HEK293T (cell line): Measurements from ENCODE around the gene COL5A1.

Experiments
- CTCF ChIA-PET: fragments of 350-600 bp; formaldehyde crosslinking; extraction: SDS; loops from one replicate; lab custom pipeline; 2021; ENCODE audit warnings: antibody characterized with exemption, inconsistent platforms; lab: Yijun Ruan, JAX
- POLR2A ChIA-PET: fragments of 350-600 bp; formaldehyde crosslinking; extraction: SDS; loops from one replicate; lab custom pipeline; 2020; ENCODE audit warnings: antibody characterized with exemption, inconsistent platforms; lab: Yijun Ruan, JAX
- DNase-seq: peaks from one replicate; pipeline ENCODE4 v3.0.0; 2012; ENCODE audit warnings: mixed read lengths; ENCODE audit errors: extremely low spot score
- ARNT ChIP-seq: fragments of 450-650 bp; IDR thresholded peaks from 2 replicates; pipeline ENCODE4 v1.6.1; 2017; ENCODE audit warnings: mild to moderate bottlenecking
- BHLHE40 ChIP-seq: fragments of 450-650 bp; IDR thresholded peaks from 2 replicates; pipeline ENCODE4 v1.6.1; 2016; ENCODE audit warnings: mild to moderate bottlenecking, moderate library complexity, borderline replicate concordance
- CTBP1 ChIP-seq: fragments of 450-650 bp; IDR thresholded peaks from 2 replicates; pipeline ENCODE4 v1.6.1; 2016; ENCODE audit warnings: borderline replicate concordance
- ELF4 ChIP-seq: fragments of 450-650 bp; IDR thresholded peaks from 2 replicates; pipeline ENCODE4 v1.6.1; 2017; ENCODE audit warnings: antibody characterized with exemption
- FOXA1 ChIP-seq: fragments of 450-650 bp; IDR thresholded peaks from 2 replicates; pipeline ENCODE4 v1.6.1; 2016; ENCODE audit warnings: mild to moderate bottlenecking
- FOXK2 ChIP-seq: fragments of 450-650 bp; IDR thresholded peaks from 2 replicates; pipeline ENCODE4 v1.6.1; 2016; ENCODE audit warnings: mild to moderate bottlenecking
- FOXM1 ChIP-seq: fragments of 450-650 bp; IDR thresholded peaks from 2 replicates; pipeline ENCODE4 v1.6.1; 2017; ENCODE audit warnings: mild to moderate bottlenecking, borderline replicate concordance
- HDGF ChIP-seq: fragments of 450-650 bp; IDR thresholded peaks from 2 replicates; pipeline ENCODE4 v1.6.1; 2017; ENCODE audit warnings: antibody characterized with exemption, borderline replicate concordance
- L3MBTL2 ChIP-seq: fragments of 450-650 bp; conservative IDR thresholded peaks from 2 replicates; pipeline ENCODE4 v1.6.1; 2016; ENCODE audit warnings: mild to moderate bottlenecking
- LEF1 ChIP-seq: fragments of 450-650 bp; IDR thresholded peaks from 2 replicates; pipeline ENCODE4 v1.6.1; 2017; ENCODE audit warnings: mild to moderate bottlenecking, borderline replicate concordance
- NFRKB ChIP-seq: fragments of 450-650 bp; IDR thresholded peaks from 2 replicates; pipeline ENCODE4 v1.6.1; 2016; ENCODE audit warnings: mild to moderate bottlenecking, moderate library complexity
- PKNOX1 ChIP-seq: fragments of 450-650 bp; IDR thresholded peaks from 2 replicates; pipeline ENCODE4 v1.6.1; 2016
- SP1 ChIP-seq: fragments of 450-650 bp; IDR thresholded peaks from 2 replicates; pipeline ENCODE4 v1.6.1; 2017
- SUZ12 ChIP-seq: fragments of 450-650 bp; IDR thresholded peaks from 2 replicates; pipeline ENCODE4 v1.6.1; 2016; ENCODE audit warnings: mild to moderate bottlenecking
- TARDBP ChIP-seq: fragments of 450-650 bp; IDR thresholded peaks from 2 replicates; pipeline ENCODE4 v1.6.1; 2016
- ZNF384 ChIP-seq: fragments of 450-650 bp; IDR thresholded peaks from 2 replicates; pipeline ENCODE4 v1.6.1; 2016

The COL5A1 gene

GRCh38 chr9:134870301-134870694 is 228.7 kb downstream of the COL5A1 start:
- ChIA-PET POLR2A (no interaction called here), CTCF (no interaction called here)
- TF ChIP-seq ELF4 (no peak), LEF1 (no peak), FOXA1 (no peak), TARDBP (no peak), L3MBTL2 (no peak), PKNOX1 (no peak), CTBP1 (no peak), SUZ12 (no peak), ZNF384 (no peak), ARNT (no peak), FOXK2 (no peak), HDGF (no peak), SP1 (no peak), FOXM1 (no peak), NFRKB (no peak), BHLHE40 (no peak)
- DNase-seq, result no peak

GRCh38 chr9:134870746-134871662 is 229.4 kb downstream of the COL5A1 start:
- DNase-seq, result no peak
- TF ChIP-seq SUZ12, result no peak
- no peak for TF ChIP-seq NFRKB
- TF ChIP-seq ZNF384, result no peak
- no peak for TF ChIP-seq CTBP1
- TF ChIP-seq SP1, result no peak
- TF ChIP-seq PKNOX1, result no peak
- TF ChIP-seq FOXA1, result no peak
- no peak for TF ChIP-seq LEF1
- no peak for TF ChIP-seq FOXK2
- TF ChIP-seq ELF4, result no peak
- TF ChIP-seq L3MBTL2, result no peak
- TF ChIP-seq HDGF, result no peak
- ChIA-PET POLR2A (no interaction called here), CTCF (no interaction called here)

GRCh38 chr9:134871697-134872340 is 230.2 kb downstream of the COL5A1 start:
- DNase-seq, result no peak
- no peak for TF ChIP-seq TARDBP
- no peak for TF ChIP-seq LEF1
- TF ChIP-seq FOXA1, result no peak
- TF ChIP-seq SUZ12, result no peak
- TF ChIP-seq FOXM1, result no peak
- TF ChIP-seq PKNOX1, result no peak
- no peak for TF ChIP-seq CTBP1
- no peak for TF ChIP-seq HDGF
- no peak for TF ChIP-seq NFRKB
- no peak for TF ChIP-seq ELF4
- CTCF ChIA-PET, result no interaction called here
- POLR2A ChIA-PET, result no interaction called here

- ChIA-PET POLR2A (no interaction called here), CTCF (no interaction called here)
- no peak for TF ChIP-seq NFRKB
- no peak for TF ChIP-seq LEF1
- no peak for TF ChIP-seq CTBP1
- no peak for TF ChIP-seq HDGF
- no peak for TF ChIP-seq FOXK2
- TF ChIP-seq ARNT, result no peak
- no peak for TF ChIP-seq TARDBP
- TF ChIP-seq FOXA1, result no peak
- no peak for TF ChIP-seq ELF4
- TF ChIP-seq FOXM1, result no peak
- no peak for TF ChIP-seq ZNF384
- no peak for TF ChIP-seq L3MBTL2
- TF ChIP-seq PKNOX1, result no peak
- no peak for TF ChIP-seq BHLHE40
- TF ChIP-seq SP1, result no peak
- DNase-seq, result no peak
Measured at GRCh38 chr9:134872482-134873231, 231.1 kb downstream of the COL5A1 start.

- no peak for DNase-seq
- ChIA-PET CTCF (no interaction called here), POLR2A (no interaction called here)
- TF ChIP-seq BHLHE40 (no peak), SUZ12 (no peak), NFRKB (no peak), LEF1 (no peak), PKNOX1 (no peak), FOXA1 (no peak), ELF4 (no peak), ZNF384 (no peak), L3MBTL2 (no peak), FOXM1 (no peak), SP1 (no peak), FOXK2 (no peak), TARDBP (no peak), CTBP1 (no peak), ARNT (no peak), HDGF (no peak)
Measured at GRCh38 chr9:134875371-134875770, 233.8 kb downstream of the COL5A1 start.
